ENCODE measurements around the gene NKTR.

- TF ChIP-seq EP300 (IDR thresholded peaks at IDR 0.05; ENCODE audit: borderline replicate concordance in 1 of 2, low read depth in 1 of 2, low read length in 1 of 2) (no peak), CHD2 (IDR thresholded peaks at IDR 0.05; ENCODE audit: low read length, partially characterized antibody) (no peak), POLR2AphosphoS5 (IDR thresholded peaks at IDR 0.05; ENCODE audit: low read depth, low read length) (no peak)
Observed at GRCh38 chr3:42658771-42659390, 58.4 kb downstream of the NKTR start.
